GM21737 (cell line): Measurements from ENCODE around the gene CREBL2.
"Not testable (repeated sequence)": the region's sequence is repeated elsewhere in the genome, so short reads cannot be mapped to it uniquely, and the experiment has no call there.

ENCODE experiments used
- ATAC-seq: cut with Tn5 transposase; IDR thresholded peaks from one replicate; pipeline ENCODE4 v1.9.1; 2021; ENCODE audit warnings: mild to moderate bottlenecking, moderate library complexity; ENCODE audit not compliant: unreplicated experiment

CREBL2 gene

DNA sequence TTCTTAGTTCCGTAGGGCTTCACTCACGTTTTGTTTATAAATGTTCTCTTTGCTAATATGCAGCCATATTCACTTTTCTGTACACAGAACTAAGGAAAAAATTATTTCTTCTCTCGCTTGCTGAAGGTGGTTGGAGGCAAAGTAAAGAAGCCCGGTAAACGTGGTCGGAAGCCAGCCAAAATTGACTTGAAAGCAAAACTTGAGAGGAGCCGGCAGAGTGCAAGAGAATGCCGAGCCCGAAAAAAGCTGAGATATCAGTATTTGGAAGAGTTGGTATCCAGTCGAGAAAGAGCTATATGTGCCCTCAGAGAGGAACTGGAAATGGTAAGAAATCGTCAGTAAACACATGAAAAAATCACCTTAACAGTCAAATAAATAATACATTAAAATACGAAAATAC lies 24.0 kb downstream of the CREBL2 start:
- no peak for ATAC-seq

DNA sequence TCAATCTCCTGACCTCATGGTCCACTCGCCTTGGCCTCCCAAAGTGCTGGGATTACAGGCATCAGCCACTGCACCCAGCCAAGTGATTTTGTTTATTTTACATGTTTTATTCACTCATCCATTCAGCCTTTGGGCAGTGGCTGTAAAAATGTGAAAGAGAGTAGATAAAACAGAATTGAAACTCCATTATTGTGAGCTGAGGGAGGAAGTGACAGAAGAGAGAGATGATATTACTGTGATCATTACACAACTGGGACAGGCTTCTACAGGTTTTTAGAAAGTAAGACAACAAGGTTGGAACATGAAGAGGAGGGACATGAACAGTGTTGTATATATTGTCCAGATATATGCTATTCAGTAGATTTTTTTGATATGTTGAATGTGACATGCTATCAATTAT lies 25.0 kb downstream of the CREBL2 start:
- ATAC-seq: peak; percentile 68

DNA sequence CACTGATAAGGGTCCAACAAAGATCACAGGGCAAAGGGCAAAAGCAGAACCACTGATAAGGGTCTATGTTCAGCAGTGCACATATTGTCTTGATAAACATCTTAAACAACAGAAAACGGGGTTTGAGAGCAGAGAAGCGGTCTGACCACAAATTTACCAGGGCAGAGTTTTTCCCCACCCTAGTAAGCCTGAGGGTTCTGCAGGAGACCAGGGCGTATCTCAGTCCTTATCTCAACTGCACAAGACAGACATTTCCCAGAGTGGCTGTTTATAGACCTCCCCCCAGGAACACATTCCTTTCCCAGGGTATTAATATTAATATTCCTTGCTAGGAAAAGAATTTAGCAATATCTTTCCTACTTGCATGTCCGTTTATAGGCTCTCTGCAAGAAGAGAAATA lies 28.3 kb downstream of the CREBL2 start:
- ATAC-seq: not testable (repeated sequence)

DNA sequence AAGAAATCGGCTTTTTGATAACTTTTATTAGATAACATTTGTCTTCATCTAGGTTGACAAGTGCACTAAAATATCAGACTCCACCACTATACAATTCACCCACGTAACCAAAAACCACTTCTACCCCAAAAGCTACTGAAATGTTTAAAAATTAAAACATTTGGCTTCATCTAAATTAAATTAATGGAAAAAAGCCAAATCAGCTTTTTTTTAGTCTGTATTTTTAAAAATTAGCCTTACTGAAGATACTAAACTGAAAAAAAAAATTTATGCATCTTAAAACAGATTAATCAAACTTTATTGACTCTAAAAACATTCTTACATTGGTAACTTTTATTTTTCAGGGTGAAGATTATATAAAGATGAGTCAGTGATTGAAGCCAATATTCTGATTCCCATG lies 30.0 kb downstream of the CREBL2 start:
- no peak for ATAC-seq

DNA sequence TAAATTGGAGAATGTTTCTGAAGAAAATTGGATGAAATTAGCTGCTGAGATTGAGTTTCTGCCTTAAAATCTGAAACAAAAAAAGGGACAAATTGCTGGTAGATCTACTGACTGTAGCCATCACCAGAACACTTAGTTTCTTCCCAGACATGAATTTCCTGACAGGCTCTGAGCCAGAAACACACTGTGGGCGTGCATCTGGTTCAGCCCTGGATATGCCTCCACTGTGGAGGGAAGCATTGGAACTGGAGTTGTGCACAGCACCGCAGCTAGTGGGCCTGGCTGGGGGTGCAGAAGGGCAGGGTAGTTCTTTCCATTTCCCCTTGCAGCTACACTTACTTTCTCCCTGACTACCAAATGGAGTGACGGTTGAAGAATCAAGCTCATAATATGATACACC lies 31.2 kb downstream of the CREBL2 start:
- ATAC-seq: no peak

DNA sequence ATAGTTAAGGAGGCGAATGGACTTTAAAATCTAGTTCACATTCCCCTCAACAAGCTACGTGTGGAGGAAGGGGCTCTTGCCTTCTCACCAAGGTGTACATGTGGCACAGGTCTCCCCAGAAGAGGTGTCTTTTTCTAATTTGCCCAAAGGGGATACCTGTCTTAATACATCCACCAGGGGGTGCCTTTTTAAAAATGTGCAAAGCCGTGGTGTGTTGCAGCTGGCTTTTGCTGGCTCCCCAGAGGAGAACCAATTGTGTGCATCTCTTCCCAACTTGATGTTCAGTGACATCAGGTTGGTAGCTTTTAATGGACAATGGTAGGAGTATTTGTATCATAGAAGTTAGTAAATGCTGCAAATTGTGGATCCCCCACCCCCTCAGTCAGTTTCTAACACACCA lies 33.8 kb downstream of the CREBL2 start:
- peak; percentile 49 for ATAC-seq

DNA sequence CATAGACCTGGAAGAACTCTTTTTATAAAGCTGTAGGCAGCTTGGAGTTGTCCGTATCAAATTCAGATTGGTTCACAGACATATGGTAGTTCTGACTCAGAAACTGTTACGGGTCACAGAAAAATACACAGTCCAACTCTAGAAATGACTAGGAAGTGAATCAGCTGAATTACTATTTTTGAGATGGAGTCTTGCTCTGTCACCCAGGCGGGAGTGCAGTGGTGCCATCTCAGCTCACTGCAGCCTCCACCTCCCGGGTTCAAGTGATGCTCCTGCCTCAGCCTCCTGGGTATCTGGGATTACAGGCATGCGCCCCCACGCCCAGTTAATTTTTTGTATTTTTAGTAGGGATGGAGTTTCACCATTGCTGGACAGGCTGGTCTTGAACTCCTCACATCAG lies 34.3 kb downstream of the CREBL2 start:
- ATAC-seq: peak; percentile 64

DNA sequence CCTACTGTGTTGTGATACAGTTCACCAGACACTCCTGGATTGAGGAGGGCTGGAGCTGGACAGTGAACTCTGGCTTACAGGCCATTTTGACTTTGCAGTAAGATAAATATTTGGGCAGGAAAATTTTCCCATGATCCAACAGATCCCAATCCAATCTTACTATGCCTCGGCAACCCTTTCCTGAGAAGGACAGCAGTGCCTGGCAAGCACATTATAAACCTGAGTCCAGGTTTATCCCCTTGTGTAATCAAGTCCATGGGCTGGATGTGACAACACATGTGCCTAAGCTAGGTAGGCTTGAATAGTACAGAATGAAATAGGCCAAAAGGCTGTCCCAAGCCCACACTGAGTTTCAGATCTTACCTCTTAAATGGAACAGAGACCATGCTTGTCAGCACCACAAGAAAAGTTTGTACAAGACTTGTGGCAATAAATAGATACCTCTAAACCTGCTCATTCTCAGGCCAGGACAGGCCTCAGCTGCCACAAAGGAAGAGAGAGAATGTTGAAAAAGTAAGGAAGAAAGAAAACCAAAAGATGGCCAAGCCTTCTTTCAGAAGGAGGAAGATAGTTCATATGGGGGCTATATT lies 34.9 kb downstream of the CREBL2 start:
- no peak for ATAC-seq

DNA sequence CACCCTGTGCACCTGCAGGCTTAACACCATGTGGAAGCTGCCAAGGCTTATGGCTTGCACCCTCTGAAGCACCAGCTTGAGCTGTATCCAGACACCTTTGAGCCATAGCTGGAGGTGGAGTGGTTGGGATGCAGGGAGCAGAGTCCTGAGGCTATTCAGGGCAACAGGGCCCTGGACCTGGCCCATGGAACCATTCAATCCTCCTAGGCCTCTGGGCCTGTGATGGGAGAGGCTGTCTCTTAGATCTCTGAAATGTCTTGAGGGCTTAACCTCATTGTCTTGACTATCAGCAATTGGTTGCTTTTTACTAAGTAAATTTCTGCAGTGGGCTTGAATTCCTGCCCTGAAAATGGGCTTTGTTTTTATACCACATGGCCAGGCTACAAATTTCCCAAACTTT lies 36.6 kb downstream of the CREBL2 start:
- ATAC-seq: no peak

DNA sequence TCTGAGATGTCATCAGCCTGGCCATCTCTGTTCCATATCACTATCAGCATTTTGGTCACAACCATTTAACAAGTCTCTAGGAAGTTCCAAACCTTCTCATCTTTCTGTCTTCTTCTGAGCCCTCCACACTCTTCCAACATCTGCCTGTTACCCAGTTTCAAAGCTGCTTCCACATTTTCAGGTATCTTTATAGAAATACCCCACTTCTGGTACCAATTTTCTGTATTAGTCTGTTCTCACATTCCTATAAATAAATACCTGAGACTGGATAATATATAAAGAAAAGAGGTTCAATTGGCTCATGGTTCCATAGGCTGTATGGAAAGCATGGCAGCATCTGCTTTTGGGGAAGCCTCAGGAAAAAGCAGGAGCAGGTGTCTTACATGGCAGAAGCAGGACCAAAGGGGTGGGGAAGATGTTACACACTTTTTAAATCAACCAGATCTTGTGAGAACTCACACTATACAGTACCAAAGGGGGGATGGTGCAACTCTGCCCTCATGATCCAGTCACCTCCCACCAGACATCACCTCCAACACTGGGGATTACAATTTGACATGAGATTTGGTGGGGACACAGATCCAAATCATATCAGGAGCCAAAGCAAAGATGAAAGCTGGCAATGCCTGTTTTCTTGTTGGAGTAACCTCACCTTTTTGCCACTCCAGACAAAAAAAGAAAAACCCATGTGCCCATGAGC lies 37.4 kb downstream of the CREBL2 start:
- ATAC-seq: no peak

DNA sequence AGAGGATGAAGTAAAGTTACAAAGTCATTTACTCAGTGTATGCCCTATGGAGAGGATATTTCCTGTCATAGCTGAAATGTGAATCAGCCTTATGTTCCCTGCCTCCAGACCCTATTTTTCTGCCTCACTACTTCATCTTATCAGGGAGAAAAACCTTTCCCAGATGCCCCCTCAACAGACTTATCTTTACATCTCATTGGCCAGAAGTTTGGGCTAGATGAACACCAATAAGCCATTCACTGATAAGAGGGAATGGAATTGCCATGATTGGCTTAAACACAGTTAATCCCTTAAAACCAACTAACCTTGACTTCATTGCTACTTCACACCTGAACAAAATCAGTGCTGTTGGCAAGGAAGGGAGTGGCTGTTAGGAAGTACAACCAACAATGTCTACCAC lies 40.1 kb downstream of the CREBL2 start:
- no peak for ATAC-seq

DNA sequence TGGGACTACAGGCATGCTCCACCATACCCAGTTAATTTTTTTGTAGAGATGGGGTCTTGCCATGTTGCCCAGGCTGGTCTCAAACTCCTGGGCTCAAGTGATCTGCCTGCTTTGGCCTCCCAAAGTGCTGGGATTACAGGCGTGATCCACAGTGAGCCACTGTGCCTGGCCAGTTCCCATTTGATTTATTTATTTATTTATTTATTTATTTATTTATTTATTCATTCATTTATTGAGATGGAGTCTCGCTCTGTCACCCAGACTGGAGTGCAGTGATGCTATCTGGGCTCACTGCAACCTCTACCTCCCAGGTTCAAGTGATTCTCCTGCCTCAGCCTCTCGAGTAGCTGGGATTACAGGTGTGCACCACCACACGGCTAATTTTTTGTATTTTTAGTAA lies 41.0 kb downstream of the CREBL2 start:
- not testable (repeated sequence) for ATAC-seq

DNA sequence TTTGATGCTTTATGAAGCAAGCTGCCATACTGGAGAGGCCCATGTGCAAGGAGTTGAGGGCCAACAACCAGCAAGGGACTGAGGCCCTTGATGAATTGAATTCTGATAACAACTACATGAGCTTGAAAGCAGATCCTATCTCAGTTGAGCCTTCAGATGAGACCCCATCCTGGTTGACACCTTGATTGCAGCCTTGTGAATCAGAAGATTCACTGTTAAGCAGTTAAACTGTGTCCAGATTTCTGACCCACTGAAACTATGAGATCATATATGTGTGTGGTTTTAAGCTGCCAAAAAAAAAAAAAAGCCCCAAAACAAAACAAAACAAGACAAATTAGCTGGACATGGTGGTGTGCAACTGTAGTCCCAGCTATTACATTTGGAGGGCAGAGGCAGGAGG lies 42.2 kb downstream of the CREBL2 start:
- no peak for ATAC-seq

DNA sequence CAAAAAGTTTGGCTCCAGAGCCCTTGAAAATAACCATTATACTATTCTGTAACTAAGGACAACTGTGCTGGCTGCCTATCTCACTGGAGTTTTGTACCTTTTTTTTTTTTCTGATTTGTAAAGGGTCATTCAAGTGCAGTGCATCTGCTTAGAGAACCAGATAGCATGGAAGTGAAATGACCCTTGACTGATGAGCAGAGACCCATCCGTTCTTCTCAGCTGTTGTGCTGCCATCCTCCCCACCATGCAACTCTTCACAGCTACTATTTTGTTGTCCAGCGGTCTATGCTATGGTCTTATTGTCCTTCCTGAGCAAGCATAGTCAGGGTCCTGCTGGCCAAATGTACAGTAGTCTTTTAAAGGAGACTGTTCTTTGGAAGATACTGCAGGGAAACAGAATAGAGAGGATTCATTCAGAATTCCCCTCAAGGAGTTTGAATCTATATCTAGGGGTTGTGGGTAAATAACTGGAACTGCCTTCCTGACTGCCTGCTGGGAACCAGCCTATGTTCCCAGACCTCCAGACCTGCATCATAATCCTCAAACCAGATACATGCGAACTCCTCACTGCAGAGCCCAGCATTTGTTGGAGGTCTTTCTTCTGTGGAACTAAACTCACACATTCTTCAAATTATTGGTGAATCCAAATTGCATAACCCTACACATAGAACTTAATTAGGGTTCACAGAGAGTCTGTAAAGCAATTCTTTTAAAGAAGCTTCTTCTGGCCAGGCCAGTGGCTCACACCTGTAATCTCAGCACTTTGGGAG lies 43.2 kb downstream of the CREBL2 start:
- no peak for ATAC-seq

DNA sequence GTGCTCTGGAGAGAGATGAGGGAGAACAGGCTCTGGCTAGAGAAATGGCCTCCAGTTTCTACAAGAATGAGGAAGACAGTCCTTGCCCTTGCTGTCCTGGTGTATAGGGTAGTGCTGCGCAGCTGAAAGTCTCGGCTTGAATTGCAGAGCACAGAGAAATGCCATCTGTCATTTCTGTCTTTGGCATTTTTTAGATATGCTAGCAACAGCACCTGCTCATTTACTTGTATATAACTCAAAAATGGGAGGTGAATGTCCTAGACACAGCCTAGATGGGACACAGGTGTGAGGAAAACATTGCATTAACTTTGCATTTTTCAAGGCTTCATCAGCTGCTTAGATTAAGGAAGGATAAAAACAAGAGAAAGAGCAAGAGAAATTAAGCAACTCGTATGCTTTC lies 48.5 kb downstream of the CREBL2 start:
- ATAC-seq: no peak

DNA sequence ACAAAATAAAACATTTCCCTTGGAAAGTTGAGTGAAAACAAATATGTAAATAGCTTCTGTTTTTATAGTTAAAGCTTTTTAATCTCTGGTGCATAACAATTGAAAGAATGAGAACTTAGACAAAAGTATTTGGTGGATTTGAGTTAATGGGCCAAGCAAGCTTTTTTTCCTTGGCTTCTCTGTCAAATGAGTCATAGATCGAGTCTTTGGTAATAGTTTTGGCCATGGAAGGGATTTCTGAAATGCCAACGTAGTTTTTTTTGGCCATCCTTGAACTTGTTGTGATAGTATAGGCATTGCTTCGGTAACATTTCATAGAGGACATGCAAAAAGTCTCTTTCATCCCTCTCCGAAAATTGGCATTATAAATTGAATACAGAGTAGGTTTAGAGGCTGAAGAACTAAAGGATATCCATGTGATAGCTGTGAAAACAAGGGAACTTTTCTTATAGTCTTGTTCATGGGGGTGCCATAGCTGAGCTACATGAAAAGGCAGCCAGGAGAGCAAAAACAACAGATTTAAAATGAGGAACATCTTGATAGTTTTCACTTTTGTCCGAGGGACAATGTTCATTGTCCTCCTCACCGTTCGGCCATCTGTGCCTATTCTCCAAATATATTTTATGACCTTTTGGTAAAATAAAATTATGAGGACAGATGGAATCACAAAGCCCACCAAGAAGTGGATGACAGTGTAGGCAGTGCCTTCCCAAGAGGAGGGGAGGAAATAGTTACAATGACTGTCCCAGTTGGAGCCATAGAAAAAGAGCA lies 49.6 kb downstream of the CREBL2 start:
- ATAC-seq: no peak

DNA sequence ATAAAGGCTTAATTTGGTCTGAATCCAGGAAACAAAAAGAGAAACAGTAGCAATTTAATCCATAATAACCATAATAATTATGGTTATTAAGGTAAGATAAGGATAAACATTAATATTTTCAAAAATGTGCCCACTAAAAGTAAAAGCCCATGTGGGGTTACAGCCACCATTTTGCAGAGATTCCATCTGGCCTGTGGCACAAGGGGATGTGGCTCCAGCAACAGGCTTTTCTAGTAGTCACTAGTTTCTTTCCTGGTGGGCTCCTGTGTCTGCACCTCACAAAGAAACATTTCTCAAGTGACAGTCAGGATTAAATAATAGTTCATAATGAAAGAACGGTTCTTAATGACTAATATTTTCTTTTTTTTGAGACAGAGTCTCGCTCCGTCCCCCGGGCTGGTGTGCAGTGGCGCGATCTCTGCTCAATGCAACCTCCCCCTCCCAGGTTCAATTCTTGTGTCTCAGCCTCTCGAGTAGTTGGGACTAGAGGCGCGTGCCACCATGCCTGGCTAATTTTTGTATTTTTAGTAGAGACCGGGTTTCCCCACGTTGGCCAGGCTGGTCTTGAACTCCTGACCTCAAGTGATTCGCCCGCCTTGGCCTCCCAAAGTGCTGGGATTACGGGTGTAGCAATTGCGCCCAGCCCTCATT lies 52.1 kb downstream of the CREBL2 start:
- ATAC-seq: no peak

DNA sequence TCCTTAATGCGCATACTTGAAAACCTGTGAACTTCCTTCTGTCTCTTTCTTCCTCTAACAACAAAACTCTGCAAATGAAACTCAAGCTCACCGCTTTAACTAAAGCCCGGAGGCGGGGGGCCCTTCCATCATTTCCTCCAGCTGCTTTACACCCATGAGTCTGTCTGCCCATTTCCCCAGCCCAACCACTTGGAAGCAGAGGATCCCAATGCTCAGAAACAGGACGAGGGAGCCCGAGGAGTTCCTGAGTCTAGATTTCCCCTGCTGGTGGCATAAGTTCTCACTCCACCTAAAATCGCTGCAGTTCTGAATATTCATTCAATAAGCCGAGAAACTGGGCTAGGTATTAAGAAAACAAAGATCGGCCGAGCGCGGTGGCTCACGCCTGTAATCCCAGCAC lies 53.5 kb downstream of the CREBL2 start:
- ATAC-seq: no peak

DNA sequence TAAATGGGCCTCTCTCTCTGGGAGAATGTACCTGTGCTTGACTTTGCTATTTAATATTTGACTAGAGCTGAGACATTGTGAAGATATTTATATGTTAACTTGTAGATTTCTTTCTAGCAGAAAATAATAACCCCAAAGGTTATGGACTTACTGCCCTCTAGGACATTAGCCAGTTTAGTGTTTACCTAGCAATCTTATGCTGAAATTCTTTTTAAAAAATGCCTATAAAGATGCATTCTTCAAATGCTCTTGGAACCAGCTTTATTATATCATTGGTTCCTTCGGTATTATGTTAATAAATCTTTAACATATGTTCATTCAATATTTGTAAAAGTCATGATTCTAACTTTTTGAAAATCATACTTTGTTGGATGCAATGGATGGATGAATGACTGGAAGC lies 56.3 kb downstream of the CREBL2 start:
- ATAC-seq: no peak

DNA sequence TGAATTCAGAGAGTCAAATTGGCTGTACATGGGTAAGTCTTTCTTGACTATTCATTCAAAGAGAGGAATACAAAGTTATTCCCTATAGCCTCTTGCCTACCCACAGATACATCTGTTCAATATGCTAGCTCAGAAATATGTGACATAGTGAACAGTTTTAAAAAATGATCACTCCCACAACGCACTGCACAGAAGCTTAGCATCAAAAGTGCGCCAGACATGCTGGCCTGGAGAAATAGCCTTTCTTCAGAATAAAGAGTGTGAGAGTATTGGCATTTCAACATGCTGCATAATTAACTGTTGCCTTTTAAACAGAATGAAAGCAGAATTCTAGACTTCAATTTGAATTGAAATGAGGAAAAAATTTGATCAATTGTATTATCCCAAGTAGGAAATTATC lies 57.3 kb downstream of the CREBL2 start:
- ATAC-seq: no peak
